ENCODE measurements around the gene SLC22A2. TPM values are rescaled to one million over a fixed set of nuclear protein-coding genes. Genes with fewer than 3 reads are reported as not detected.

The SLC22A2 gene
- total RNA-seq, 4 donors from 2014 or later = not detected

DNA sequence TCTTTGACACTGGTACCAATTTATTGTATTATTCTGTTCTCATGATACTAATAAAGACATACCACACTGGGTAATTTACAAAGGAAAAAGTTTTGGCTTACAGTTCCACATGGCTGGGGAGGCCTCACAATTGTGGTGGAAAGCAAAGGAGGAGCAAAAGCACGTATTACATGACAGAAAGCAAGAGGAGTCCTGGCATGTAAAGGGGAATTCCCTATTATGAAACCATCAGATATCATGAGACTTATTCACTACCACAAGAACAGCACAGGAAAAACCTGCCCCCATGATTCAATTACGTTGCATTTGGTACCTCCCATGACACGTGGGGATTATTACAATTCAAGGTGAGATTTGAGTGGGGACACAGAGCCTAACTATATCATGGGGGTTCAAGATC lies 43.4 kb downstream of the SLC22A2 start:
- TF ChIP-seq, protein P1, sequence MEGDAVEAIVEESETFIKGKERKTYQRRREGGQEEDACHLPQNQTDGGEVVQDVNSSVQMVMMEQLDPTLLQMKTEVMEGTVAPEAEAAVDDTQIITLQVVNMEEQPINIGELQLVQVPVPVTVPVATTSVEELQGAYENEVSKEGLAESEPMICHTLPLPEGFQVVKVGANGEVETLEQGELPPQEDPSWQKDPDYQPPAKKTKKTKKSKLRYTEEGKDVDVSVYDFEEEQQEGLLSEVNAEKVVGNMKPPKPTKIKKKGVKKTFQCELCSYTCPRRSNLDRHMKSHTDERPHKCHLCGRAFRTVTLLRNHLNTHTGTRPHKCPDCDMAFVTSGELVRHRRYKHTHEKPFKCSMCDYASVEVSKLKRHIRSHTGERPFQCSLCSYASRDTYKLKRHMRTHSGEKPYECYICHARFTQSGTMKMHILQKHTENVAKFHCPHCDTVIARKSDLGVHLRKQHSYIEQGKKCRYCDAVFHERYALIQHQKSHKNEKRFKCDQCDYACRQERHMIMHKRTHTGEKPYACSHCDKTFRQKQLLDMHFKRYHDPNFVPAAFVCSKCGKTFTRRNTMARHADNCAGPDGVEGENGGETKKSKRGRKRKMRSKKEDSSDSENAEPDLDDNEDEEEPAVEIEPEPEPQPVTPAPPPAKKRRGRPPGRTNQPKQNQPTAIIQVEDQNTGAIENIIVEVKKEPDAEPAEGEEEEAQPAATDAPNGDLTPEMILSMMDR (IDR thresholded peaks at IDR 0.05) = no peak
- TF ChIP-seq POLR2A (IDR thresholded peaks at IDR 0.05) = no peak
- no peak overlapping the region for H3K4me3 ChIP-seq
- DNase-seq = no peak
- no peak overlapping the region for H3K27ac ChIP-seq
- 17% methylated on average over 3 of the region's 3 CpGs for WGBS, 2 donors
- no peaks in the 10 kb centered on the region for H3K27me3 ChIP-seq
- peaks cover 0 to 11% (median 0%) of the 10 kb centered on the region in 3 donors for H3K9me3 ChIP-seq
- intact Hi-C loops (cut with DNase I) = loop anchor here (5.0 kb wide), 1 partner anchor 242 kb away; no protein-coding TSS in a partner anchor
- no peaks in the 10 kb centered on the region for H3K36me3 ChIP-seq
- H3K4me1 ChIP-seq = no peaks in the 10 kb centered on the region

DNA sequence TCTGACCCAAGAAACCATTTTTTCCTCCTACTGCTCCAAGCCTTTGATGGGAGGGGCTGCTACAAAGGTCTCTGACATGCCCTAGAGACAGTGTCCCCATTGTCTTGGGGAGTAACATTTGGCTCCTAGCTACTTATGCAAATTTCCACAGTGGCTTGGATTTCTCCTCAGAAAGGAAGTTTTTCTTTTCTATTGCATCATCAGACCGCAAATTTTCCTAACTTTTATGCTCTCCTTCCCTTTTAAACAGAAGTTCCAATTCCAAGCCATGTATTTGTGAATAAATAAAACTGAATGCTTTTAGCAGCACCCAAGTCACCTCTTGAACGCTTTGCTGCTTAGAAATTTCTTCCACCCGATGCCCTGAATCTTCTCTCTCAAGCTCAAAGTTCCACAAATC lies 51.0 kb downstream of the SLC22A2 start:
- DNase-seq = no peak
- H3K9me3 ChIP-seq = no peaks in the 10 kb centered on the region
- TF ChIP-seq, protein P1 (IDR thresholded peaks at IDR 0.05) = no peak
- TF ChIP-seq POLR2A (IDR thresholded peaks at IDR 0.05) = no peak
- no peak overlapping the region for H3K27ac ChIP-seq
- no peaks in the 10 kb centered on the region for H3K27me3 ChIP-seq
- intact Hi-C loops (cut with DNase I) = no loop called here
- WGBS, 2 donors = 77 to 83% methylated on average over 3 of the region's 3 CpGs
- H3K4me1 ChIP-seq = no peaks in the 10 kb centered on the region
- no peak overlapping the region for H3K4me3 ChIP-seq
- H3K36me3 ChIP-seq = no peaks in the 10 kb centered on the region

- TF ChIP-seq, protein P1 (IDR thresholded peaks at IDR 0.05) = no peak
- TF ChIP-seq POLR2A (IDR thresholded peaks at IDR 0.05) = no peak
- 63 to 79% methylated on average over 1 of the region's 1 CpG for WGBS, 2 donors
- DNase-seq = no peak
These were observed 53.9 kb downstream of the SLC22A2 start for GRCh38 chr6:160204710-160205109.

GRCh38 chr6:160203953-160204352 lies 54.7 kb downstream of the SLC22A2 start:
- Histone ChIP-seq H3K9me3 (no peaks in the 10 kb centered on the region), H3K27ac (no peak overlapping the region), H3K4me1 (no peaks in the 10 kb centered on the region), H3K4me3 (no peak overlapping the region), H3K27me3 (no peaks in the 10 kb centered on the region), H3K36me3 (no peaks in the 10 kb centered on the region)
- WGBS, 2 donors = 58 to 74% methylated on average over 2 of the region's 2 CpGs
- TF ChIP-seq POLR2A (IDR thresholded peaks at IDR 0.05) = no peak
- TF ChIP-seq, protein P1 (IDR thresholded peaks at IDR 0.05) = no peak
- intact Hi-C loops (cut with DNase I) = no loop called here
- DNase-seq = no peak

More at GRCh38 chr6:160204710-160205109, 53.9 kb downstream of the SLC22A2 start:
- intact Hi-C loops (cut with DNase I) = no loop called here
- no peaks in the 10 kb centered on the region for H3K9me3 ChIP-seq
- no peaks in the 10 kb centered on the region for H3K27me3 ChIP-seq
- H3K4me3 ChIP-seq = no peak overlapping the region
- H3K4me1 ChIP-seq = no peaks in the 10 kb centered on the region
- H3K27ac ChIP-seq = no peak overlapping the region
- no peaks in the 10 kb centered on the region for H3K36me3 ChIP-seq

DNA sequence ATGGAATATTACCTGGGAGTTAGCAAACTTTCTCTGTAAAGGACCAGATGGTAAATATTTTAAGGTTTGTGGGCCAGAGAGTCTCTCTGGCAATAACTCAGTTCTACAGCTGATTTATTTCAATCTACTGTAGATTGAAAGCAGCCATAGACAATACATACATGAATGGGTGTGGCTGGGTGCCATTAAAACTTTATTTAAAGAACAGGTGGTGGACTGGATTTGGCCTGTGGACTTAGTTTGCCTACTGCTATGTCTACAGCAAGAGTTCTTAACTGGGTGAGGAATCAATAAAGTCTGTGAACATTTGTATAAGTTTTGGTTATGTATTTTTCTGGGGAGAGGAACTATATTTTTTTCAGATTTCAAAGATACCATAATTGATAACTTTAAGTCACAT lies 55.1 kb downstream of the SLC22A2 start:
- intact Hi-C loops (cut with DNase I) = no loop called here
- Histone ChIP-seq H3K4me1 (no peaks in the 10 kb centered on the region), H3K36me3 (no peaks in the 10 kb centered on the region), H3K27ac (no peak overlapping the region), H3K9me3 (no peaks in the 10 kb centered on the region), H3K27me3 (no peaks in the 10 kb centered on the region), H3K4me3 (no peak overlapping the region)
- TF ChIP-seq POLR2A (IDR thresholded peaks at IDR 0.05) = no peak
- TF ChIP-seq, protein P1 (IDR thresholded peaks at IDR 0.05) = no peak
- no peak for DNase-seq
